ENCODE data around the gene AZU1.

DNA sequence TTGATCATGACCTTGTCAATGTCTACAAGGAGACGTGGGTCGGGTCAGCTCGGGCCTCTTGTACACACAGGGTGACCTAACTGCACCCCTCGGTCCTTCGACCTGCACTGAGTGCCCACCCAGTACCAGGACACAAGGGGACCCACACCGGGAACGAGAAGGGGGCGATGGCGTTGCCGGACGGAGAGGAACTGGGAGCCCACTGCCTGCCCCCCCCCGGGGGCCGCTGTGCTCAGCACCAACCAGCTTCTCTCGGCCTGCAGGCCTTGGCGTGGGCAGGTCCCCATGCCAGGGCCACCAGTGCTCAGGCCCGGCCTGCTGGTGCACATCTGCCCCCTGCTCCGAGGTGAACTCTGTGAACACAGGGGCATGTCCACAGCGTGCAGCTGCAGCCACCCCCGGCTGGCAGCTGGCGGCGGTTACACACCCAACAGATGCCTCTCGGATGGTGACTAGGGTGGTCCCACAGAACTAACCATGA is 46.0 kb downstream of the AZU1 start:
- TF ChIP-seq EZH2phosphoT487 (IDR thresholded peaks at IDR 0.05; ENCODE audit: borderline replicate concordance): no peak
- TF ChIP-seq, protein P1, sequence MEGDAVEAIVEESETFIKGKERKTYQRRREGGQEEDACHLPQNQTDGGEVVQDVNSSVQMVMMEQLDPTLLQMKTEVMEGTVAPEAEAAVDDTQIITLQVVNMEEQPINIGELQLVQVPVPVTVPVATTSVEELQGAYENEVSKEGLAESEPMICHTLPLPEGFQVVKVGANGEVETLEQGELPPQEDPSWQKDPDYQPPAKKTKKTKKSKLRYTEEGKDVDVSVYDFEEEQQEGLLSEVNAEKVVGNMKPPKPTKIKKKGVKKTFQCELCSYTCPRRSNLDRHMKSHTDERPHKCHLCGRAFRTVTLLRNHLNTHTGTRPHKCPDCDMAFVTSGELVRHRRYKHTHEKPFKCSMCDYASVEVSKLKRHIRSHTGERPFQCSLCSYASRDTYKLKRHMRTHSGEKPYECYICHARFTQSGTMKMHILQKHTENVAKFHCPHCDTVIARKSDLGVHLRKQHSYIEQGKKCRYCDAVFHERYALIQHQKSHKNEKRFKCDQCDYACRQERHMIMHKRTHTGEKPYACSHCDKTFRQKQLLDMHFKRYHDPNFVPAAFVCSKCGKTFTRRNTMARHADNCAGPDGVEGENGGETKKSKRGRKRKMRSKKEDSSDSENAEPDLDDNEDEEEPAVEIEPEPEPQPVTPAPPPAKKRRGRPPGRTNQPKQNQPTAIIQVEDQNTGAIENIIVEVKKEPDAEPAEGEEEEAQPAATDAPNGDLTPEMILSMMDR (IDR thresholded peaks at IDR 0.05 in 2 of 3, conservative IDR thresholded peaks at IDR 0.05 in 1 of 3; ENCODE audit: borderline replicate concordance in 1 of 3, insufficient read depth in 1 of 3, low read depth in 2 of 3, low read length in 2 of 3): no peak
- TF ChIP-seq RAD21 (IDR thresholded peaks at IDR 0.05; ENCODE audit: low read depth): no peak
- no peak for TF ChIP-seq ZNF274 (IDR thresholded peaks at IDR 0.05; ENCODE audit: low read depth, low read length)

Measured in HCT116 (cell line).